ENCODE data around the gene BATF. TPM values are rescaled to one million over a fixed set of nuclear protein-coding genes. Genes with fewer than 3 reads are reported as not detected.

Gene BATF
- total and polyA plus RNA-seq, 2 of the 8 experiments (the other 6 are each of a cell fraction or from before 2014, with no cell fraction given) = not detected

DNA sequence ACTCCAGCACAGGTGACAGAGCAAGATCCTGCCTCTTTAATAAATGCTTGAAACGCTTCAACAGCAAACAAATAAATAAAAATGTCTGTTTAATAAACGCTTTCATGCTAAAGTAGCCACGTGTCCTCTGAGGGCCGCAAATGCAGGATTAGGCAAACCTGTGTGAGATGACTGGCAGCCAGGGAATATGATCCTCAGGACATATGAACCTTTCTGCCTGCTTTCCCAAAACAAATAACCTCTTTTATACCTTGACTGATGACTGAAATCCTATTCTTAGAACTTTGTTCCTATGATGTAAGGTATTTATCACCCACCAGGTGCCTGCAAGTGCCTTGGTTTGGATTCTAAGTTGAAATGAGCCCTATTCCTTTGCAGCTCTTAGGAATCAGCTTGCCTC, 41.7 kb downstream of the BATF start:
- Histone ChIP-seq H2AK5ac (ENCODE audit: low read depth, low read length) (no peak overlapping the region; the same call in 1 of the 2 replicates), H4K20me1 (replicated peaks in 1 of 2; ENCODE audit: control insufficient read depth in 1 of 2, insufficient read depth in 2 of 2, low read length in 2 of 2) (no peaks in the 10 kb centered on the region), H3K9ac (replicated peaks in 1 of 4; ENCODE audit: extremely low read depth in 1 of 4, low read depth in 3 of 4, low read length in 3 of 4) (no peak overlapping the region), H2BK120ac (replicated peaks; ENCODE audit: low read depth, low read length) (no peak overlapping the region), H3K18ac (ENCODE audit: extremely low read depth, low read length) (no peak overlapping the region), H3K27ac (ENCODE audit: low read depth, low read length) (no peak overlapping the region), H3K4me2 (ENCODE audit: insufficient read depth in 1 of 2, low read depth in 2 of 2, low read length in 2 of 2) (no peak overlapping the region), H3K4me3 (ENCODE audit: extremely low read depth in 1 of 4, insufficient read depth in 2 of 4, low read depth in 3 of 4, low read length in 4 of 4) (no peak overlapping the region), H3K56ac (replicated peaks; ENCODE audit: insufficient read length, low read depth, low read length) (no peak overlapping the region), H3K79me2 (ENCODE audit: control insufficient read depth in 1 of 2, insufficient read depth in 2 of 2, low read length in 2 of 2) (no peaks in the 10 kb centered on the region), H2AFZ (ENCODE audit: low read length) (no peak overlapping the region), H3K14ac (ENCODE audit: insufficient read length) (no peak overlapping the region), H3K23ac (ENCODE audit: insufficient read length) (no peak overlapping the region), H2BK20ac (ENCODE audit: low read length) (no peak overlapping the region), H2BK12ac (ENCODE audit: low read depth, low read length) (no peak overlapping the region), H4K8ac (ENCODE audit: extremely low read depth, insufficient read depth, low read length) (no peak overlapping the region), H3K79me1 (ENCODE audit: low read depth, low read length) (no peaks in the 10 kb centered on the region; the same call in 1 of the 2 replicates), H3K36me3 (ENCODE audit: control insufficient read depth in 2 of 4, insufficient read depth in 4 of 4, low read length in 3 of 4) (no peaks in the 10 kb centered on the region), H3K27me3 (replicated peaks in 1 of 4; ENCODE audit: control insufficient read depth in 3 of 4, extremely low read depth in 1 of 4, insufficient read depth in 3 of 4, low read length in 3 of 4) (no peaks in the 10 kb centered on the region), H3K4ac (replicated peaks; ENCODE audit: insufficient read length, low read depth, low read length) (no peak overlapping the region), H2BK5ac (ENCODE audit: low read depth, low read length) (no peak overlapping the region), H3K4me1 (replicated peaks in 1 of 4; ENCODE audit: control insufficient read depth in 3 of 4, insufficient read depth in 4 of 4, low read length in 3 of 4) (peaks cover 0 to 9% (median 2%) of the 10 kb centered on the region in 4 experiments; a peak in 3 of 7 replicates), H4K91ac (replicated peaks; ENCODE audit: insufficient read length, low read length) (no peak overlapping the region), H3K9me3 (ENCODE audit: insufficient read depth in 2 of 2, low read depth in 1 of 2, low read length in 1 of 2) (no peaks in the 10 kb centered on the region), H3K23me2 (ENCODE audit: low read depth, low read length) (no peaks in the 10 kb centered on the region), H2BK15ac (ENCODE audit: low read length) (no peak overlapping the region), H4K5ac (ENCODE audit: insufficient read length, low read depth, low read length) (no peak overlapping the region)
- DNase-seq (ENCODE audit: low read depth in 1 of 2, low spot score in 2 of 2) (no peak), FAIRE-seq (no peak)
- 87% methylated on average over 4 of the region's 4 CpGs; no CpG with 5 or more reads in 1 of the 2 experiments for WGBS, 2 experiments (ENCODE audit: extremely low coverage in 1 of 2, insufficient coverage in 1 of 2, insufficient read length in 1 of 2, insufficient replicate concordance in 2 of 2, low coverage in 1 of 2, low lambda C conversion rate in 2 of 2, missing lambda C conversion rate in 1 of 2)
- CTCF ChIA-PET (ENCODE audit: partially characterized antibody) = interaction anchor here (0.9 to 10.5 kb wide), 8 partner anchors 11 to 254 kb away, joined by 3 to 135 read pairs (median 4); partner anchors contain the start of gene BATF
- POLR2A ChIA-PET (ENCODE audit: partially characterized antibody) = no interaction called here
- TF ChIP-seq SP2 (IDR thresholded peaks at IDR 0.05; ENCODE audit: low read length) = no peak
- TF ChIP-seq JUND (IDR thresholded peaks at IDR 0.05; ENCODE audit: low read length) = no peak
- no peak for TF ChIP-seq BCL11A (IDR thresholded peaks at IDR 0.05; ENCODE audit: low read depth in 2 of 2, low read length in 2 of 2)
- no peak for TF ChIP-seq PHF8 (conservative IDR thresholded peaks at IDR 0.05; ENCODE audit: low read depth, low read length)

All from H1 (cell line).